Liver (tissue), 3 donors: Measurements from ENCODE around the gene TMEM273.

ENCODE experiments used
- JUND ChIP-seq, 2 donors: IDR thresholded peaks; 2 replicates each; pipeline ENCODE4 v1.6.1; 2016; ENCODE audit warnings: antibody characterized with exemption in 2 of 2
- RAD21 ChIP-seq, 2 donors: IDR thresholded peaks; 2 replicates each; pipeline ENCODE4 v1.6.1; 2016; ENCODE audit warnings: antibody characterized with exemption in 2 of 2, mild to moderate bottlenecking in 2 of 2
- TAF1 ChIP-seq: conservative IDR thresholded peaks from 2 replicates; pipeline ENCODE4 v1.6.1; 2016; ENCODE audit warnings: antibody characterized with exemption, mild to moderate bottlenecking
- TF ChIP-seq, protein P1 (sequence below): fragments of 150-350 bp; IDR thresholded peaks from 2 replicates; pipeline ENCODE4 v1.5.1; 2017; ENCODE audit warnings: improper control_type of control experiment, low read depth, low read length; ENCODE audit not compliant: missing input control
- donor health status: healthy.
- donor health status: healthy.

DNA sequence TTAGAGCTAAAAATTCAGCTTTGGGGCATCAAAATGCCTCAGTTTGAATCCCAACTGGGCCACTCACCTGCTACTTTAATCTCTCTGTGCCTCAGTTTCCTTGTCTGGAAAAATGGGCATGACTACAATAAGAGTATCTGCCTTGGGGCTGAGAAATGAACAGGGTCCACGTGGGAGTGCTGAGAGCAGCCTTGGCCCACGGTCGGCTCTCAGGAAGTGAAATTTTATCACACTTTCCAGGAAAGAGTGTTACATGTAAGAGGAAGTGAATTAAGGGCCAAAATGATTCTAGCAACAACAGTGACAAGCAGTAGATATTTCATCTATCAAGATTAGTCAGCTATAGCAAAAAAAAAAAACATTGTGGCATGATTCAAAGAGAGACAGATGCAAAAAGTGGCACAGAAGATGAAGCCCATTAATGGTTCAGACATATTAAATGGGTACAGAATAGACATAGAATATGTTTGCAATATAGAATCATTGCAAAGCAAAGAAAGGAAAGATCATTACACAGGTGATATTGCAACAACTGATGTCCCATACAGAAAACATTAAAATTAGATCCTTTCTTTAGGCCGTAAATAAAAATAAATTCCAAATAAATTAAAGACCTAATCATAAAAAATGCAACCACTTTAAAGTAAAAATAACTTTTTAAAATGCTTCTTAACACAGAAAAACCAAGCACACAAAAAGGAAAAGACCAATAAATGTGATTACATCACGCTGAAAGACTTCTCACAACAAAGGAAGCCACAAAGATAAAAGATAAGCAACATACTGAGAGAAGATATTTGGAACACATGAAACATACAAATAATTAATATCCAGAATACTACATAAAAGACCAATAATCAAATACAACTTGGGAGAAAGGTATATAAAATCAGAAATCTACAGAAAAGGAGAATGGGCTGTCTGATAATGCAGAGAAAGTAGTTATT lies 4.3 kb downstream of the TMEM273 start:
- TF ChIP-seq RAD21 (IDR thresholded peaks at IDR 0.05): no peak
- TF ChIP-seq, protein P1, sequence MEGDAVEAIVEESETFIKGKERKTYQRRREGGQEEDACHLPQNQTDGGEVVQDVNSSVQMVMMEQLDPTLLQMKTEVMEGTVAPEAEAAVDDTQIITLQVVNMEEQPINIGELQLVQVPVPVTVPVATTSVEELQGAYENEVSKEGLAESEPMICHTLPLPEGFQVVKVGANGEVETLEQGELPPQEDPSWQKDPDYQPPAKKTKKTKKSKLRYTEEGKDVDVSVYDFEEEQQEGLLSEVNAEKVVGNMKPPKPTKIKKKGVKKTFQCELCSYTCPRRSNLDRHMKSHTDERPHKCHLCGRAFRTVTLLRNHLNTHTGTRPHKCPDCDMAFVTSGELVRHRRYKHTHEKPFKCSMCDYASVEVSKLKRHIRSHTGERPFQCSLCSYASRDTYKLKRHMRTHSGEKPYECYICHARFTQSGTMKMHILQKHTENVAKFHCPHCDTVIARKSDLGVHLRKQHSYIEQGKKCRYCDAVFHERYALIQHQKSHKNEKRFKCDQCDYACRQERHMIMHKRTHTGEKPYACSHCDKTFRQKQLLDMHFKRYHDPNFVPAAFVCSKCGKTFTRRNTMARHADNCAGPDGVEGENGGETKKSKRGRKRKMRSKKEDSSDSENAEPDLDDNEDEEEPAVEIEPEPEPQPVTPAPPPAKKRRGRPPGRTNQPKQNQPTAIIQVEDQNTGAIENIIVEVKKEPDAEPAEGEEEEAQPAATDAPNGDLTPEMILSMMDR: no peak
- TF ChIP-seq JUND (IDR thresholded peaks at IDR 0.05): no peak
- TF ChIP-seq TAF1: no peak
